ENCODE measurements around the gene PCNX3. TPM values are rescaled to one million over a fixed set of nuclear protein-coding genes. Genes with fewer than 3 reads are reported as not detected.

Gene PCNX3
- total RNA-seq (2014; rRNA removed; shearing (Covaris generic); ENCODE audit: low replicate concordance): 20.8 and 22.8 TPM in 2 replicates

DNA sequence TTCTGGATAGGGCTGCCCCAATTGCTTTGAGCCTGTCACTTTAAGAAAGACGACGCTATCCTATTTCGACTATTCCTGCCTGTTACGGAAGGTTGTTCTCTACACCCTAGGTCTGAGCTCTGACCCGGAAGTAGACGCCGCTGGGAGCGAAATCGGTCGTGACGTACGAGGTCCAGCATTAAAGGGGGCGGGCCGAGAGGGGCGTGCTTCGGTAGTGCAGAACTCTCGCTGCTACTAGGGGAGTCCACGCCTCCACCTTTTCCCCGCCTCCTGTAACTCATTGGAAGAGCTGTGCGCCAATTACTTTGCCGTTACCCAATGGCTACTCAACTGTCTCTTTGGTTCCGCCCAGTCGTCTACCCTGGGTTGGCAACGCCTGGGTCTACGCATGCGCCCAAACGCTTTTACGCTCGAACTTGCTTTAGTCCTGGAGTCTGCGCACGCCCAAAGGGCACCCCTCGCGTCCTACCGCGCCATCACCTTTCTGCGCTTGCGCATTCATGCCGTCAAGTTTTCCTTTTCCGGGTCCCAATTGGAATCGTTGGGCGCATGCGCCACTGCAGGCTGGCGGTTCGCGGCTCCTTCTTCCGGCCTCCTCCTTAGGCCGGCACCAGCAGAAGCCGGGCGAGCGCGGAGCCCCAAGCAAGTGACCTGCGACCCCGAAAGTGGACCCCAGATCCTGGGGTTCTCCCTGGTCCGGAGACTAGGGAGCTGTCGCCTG is at the start of gene PCNX3:
PCNX3 (plus strand) TSS at position 548 of the 721 bp plus-strand sequence. CDS start 536 bp downstream, outside the sequence.
- in situ Hi-C loops (cut with HindIII; ENCODE audit: low pct_unique_long_range_greater_than_20kb, low sequenced_read_pairs): no loop called here
- DNase-seq (ENCODE audit: low read depth): peak; percentile 100

DNA sequence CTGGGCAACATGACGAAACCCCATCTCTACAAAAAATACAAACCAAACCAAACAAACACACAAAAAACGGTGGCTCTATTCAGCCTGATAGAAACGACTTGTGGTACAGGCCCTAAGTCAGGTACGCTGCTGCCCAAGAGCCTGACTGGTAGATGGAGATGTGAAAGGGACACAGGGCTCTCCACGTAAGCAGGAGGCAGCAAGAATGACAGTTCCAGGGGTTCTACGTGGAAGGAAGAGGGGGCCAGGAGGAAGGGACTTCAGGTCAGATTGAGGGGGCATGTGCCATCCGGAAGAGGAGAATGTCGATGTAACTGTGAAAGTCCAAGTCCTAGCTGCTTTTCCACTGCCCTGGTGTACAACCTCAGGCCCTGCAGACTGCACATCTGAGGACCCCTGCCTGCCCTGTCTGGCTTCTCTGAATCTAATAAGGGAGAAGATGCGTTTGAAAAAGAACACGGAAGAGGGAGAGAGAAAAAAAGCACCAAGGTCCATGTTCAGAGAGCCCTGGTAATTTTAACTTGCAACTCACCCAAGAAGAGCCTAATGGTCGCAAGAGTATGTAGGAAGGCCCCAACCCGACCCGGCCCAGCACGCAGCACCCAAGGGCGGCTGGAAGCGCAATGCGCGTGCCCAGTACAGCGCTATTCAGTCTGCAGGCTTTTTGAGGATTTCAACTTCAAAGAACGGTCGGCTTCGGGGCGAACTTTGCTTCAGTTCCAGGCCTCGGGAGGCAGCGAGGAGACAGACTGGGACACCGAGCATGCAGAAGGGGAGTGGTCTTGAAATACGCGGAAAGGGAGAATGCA is 46.2 kb upstream of the PCNX3 start:
- DNase-seq (ENCODE audit: low read depth): no peak
- in situ Hi-C loops (cut with HindIII; ENCODE audit: low pct_unique_long_range_greater_than_20kb, low sequenced_read_pairs): no loop called here

DNA sequence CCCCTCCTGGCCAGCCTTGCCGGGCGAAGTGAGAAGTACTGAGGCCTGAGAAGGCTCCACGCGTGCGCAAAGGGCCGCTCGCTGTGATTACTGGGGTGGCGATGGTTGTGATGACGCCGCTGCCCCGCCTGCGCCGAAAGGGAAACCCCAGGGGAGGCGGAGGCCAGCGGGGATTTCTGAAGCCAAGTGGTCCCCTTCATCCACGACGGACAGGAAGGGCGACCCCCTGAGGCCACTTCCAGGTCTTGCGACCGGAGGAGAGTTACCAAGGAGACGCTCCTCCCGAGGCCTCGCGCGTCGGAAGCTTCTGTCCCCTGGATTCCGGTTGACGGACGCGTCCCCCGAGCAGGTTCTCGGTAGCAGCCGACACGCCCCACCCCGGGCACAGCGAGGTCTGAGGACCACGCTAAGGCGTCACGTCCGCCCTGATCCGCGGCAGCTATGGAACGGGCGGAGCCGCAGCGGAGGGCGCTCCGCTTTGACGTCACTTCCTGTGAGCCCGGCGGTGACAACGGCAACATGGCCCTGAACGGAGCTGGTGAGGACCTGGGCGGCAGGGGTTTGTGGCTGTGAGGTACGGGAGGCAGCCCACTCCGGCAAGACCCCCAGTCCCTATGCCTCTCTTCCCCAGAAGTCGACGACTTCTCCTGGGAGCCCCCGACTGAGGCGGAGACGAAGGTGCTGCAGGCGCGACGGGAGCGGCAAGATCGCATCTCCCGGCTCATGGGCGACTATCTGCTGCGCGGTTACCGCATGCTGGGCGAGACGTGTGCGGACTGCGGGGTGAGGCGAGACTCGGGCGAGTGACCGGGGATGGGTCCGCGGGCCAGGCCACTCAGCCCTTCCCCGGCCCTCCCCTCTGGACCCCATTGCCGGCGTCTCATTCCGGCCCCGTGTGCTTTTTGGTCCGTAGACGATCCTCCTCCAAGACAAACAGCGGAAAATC is 45.3 kb upstream of the PCNX3 start, which contains the start of gene ZNRD2:
ZNRD2 (plus strand) TSS at position 505 of the 946 bp plus-strand sequence; CDS start at position 520, 15 bp downstream.
- DNase-seq (ENCODE audit: low read depth): peak; percentile 99
- in situ Hi-C loops (cut with HindIII; ENCODE audit: low pct_unique_long_range_greater_than_20kb, low sequenced_read_pairs): no loop called here

DNA sequence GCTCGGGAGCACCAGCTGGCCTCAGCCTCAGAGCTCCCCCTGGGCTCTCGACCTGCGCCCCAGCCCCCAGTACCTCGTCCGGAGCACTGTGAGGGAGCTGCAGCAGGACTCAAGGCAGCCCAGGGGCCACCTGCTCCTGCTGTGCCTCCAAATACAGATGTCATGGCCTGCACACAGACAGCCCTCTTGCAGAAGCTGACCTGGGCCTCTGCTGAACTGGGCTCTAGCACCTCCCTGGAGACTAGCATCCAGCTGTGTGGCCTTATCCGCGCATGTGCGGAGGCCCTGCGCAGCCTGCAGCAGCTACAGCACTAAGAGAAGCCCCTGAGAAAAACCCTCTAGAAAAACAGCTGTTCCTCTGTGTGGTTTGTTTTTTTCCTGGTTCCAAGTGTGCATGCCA is 44.2 kb upstream of the PCNX3 start:
- in situ Hi-C loops (cut with HindIII; ENCODE audit: low pct_unique_long_range_greater_than_20kb, low sequenced_read_pairs): no loop called here

DNA sequence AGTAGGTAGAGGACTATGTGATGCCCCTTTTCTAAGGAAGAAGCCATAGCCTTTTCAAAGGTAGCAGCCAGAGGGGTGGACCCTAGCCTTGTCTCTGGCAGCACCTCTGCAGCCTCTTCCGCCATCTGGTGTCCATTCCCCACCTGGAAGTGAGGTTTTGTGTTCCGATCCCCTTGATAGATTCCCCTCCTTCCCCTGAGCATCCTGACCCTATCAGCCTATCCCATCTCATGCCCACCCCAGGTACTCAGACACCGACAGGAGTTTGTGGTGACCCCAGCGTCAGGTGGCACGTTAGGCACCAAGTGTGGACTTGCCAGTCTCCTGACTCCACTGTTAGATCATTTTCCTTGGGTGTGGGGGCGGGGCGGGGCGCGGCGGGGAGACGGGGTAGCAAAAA is 43.6 kb upstream of the PCNX3 start:
- DNase-seq (ENCODE audit: low read depth): peak; percentile 69
- in situ Hi-C loops (cut with HindIII; ENCODE audit: low pct_unique_long_range_greater_than_20kb, low sequenced_read_pairs): no loop called here

More for the DNA sequence above, 44.2 kb upstream of the PCNX3 start:
- no peak for DNase-seq (ENCODE audit: low read depth)

DNA sequence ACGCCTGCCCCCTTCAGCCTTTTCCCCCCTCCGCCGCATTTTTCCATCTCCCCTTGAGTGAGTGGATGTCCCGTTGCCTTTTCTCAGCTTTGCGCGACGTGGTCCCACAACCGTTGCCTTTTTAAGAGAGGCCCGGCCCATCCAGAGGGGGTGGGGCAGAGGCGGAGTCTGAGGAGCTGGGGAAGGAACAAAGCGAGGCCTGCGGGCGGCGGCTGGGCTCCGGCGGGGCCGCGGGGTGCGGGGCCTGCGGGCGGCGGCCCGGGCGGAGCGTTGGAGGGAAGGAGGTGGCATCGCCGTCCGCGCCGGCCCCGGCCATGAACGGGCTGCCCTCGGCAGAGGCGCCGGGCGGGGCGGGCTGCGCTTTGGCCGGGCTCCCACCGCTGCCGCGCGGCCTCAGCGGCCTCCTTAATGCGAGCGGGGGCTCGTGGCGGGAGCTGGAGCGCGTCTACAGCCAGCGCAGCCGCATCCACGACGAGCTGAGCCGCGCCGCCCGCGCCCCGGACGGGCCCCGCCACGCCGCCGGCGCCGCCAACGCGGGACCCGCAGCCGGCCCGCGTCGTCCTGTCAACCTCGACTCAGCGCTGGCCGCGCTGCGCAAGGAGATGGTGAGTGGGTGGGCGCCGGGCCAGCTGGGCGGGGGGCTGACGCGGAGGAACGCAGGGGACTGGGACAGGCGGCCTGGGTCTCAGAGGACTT is 43.1 kb upstream of the PCNX3 start, which contains the start of gene FAM89B:
FAM89B (plus strand) TSS at position 183 of the 696 bp plus-strand sequence; CDS start at position 315, 132 bp downstream.
- in situ Hi-C loops (cut with HindIII; ENCODE audit: low pct_unique_long_range_greater_than_20kb, low sequenced_read_pairs): no loop called here
- DNase-seq (ENCODE audit: low read depth): peak; percentile 77

DNA sequence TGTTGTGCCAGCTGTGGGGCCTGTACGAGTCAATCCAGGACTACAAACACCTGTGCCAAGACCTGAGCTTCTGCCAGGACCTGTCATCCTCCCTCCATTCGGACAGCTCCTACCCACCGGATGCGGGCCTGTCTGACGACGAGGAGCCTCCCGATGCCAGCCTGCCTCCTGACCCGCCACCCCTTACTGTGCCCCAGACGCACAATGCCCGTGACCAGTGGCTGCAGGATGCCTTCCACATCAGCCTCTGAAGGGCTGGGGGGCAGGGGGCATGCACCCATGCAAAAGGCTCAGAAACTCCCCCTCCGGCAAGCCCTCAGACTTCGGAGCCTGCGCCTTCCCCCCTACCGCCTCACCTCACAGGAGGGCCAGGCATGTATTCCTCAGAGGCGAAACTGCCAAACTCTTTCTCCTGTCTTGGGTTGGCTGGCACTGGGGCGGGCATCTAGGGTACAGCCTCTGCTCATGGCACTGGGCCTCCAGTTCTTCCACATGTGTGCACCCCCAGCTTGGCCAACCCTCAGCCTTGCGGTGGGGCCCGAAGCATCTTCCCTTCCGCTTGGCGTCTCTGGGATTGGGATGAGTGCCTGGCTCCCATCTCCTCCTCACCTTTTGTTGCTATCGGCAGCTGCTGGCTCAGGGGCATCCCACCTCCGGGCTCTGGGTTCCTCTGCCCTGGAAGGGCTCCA is 42.0 kb upstream of the PCNX3 start:
- in situ Hi-C loops (cut with HindIII; ENCODE audit: low pct_unique_long_range_greater_than_20kb, low sequenced_read_pairs): no loop called here
- no peak for DNase-seq (ENCODE audit: low read depth)

DNA sequence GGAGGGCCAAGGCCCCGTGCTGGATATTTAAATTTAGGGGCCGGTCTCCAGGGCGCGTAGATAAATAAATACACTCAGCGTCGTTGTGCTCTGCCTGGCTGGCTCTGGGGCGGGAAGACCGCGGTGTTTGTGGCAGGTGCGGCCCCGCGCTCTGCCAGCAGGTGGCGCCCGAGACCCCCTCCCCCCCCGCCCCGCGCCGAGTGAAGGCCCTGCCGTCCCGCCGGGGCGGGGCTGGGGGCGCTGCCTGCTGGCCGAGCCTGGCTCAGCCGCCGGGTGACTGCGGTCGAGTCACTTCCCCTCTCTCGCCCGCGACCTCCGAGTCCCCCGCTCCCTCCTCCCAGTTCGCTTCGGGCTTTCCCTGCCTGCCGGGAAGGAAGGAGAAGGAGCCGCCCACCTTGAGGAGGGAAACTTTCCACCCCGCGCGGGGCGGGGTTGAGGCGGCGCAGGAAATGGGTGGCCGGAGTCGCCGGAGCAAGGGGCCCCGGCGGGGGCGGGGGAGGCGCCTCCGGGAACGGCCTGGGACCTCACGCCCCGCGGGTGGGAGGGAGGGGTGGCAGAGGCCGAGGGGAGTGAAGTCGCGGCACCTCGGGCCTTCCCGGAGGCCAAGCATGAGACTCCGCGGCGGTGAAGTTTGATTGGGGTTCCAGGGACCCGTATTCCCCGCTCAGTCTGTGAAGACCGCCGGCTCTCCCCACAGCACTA is 41.3 kb upstream of the PCNX3 start:
- in situ Hi-C loops (cut with HindIII; ENCODE audit: low pct_unique_long_range_greater_than_20kb, low sequenced_read_pairs): no loop called here
- peak; percentile 98 for DNase-seq (ENCODE audit: low read depth)

DNA sequence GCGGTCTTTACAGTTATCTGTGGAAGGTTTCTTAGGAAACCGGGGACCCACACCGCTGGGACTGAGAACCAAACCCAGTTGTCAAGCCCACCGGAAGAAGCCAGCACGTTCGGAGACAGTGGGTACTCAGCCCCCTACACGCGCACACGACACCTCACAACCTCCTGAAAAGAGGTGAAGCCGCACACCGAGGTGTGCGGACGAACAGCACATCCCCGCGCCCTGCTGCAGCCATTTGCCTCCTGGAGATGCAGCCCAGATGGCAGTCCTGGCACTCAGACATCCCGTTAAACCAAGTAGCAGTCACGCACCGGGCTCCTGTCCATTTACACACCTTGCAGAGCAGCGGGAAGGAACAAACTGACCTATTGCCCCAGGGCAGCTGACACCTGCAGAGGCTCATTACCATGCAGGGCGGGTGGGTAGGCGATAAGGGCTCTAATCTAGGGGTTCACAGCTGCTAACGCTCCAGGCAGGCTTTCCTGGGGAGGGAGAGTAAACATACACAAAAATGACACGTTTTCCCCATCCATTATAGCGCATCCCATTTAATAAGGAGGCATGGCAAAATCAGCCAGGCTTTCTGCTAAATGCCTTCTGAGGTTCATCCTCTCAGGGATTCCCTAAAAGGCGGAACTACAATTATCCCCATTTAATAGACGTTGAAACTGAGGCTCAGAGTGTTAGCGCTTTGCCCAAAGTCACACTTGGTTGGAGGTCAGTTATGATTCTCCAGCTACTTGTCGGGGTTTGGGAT is 40.6 kb upstream of the PCNX3 start:
- DNase-seq (ENCODE audit: low read depth): no peak
- in situ Hi-C loops (cut with HindIII; ENCODE audit: low pct_unique_long_range_greater_than_20kb, low sequenced_read_pairs): no loop called here

DNA sequence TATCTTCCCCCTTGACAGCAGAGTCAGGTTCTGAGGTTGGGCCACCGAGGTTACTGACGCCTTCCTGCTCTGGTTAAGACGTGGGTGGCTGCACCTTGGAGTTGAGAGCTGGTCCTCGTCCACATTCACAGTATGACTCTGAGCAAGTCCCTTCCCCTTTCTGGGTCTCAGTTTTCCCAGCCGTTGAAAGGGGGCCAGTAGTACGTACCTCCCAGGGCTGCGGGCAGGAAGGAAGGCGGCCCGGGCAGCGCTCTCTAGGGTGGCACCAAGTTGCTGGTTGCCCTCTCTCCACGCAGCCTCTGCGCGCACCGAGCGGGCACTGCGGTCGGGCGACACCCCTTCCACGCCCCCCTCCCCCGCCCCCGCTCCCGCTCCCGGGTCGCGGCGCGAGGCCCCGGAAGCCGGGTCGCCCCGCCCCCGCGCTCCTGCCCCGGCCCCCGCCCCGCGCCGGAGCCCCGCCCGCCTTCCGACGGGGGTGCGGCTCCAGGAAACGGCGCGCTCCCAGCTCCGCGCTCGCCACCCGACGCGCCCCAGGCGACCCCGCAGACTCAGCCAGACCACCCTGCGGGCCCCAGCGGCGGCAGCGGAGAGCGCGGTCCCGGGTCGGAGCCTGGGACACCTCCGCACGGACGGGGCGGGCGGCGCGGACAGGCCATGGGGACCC is 39.9 kb upstream of the PCNX3 start, which contains the start of gene EHBP1L1:
EHBP1L1 (plus strand) TSS at position 486 of the 664 bp plus-strand sequence. CDS start 250 bp downstream, outside the sequence.
- in situ Hi-C loops (cut with HindIII; ENCODE audit: low pct_unique_long_range_greater_than_20kb, low sequenced_read_pairs): no loop called here
- peak; percentile 66 for DNase-seq (ENCODE audit: low read depth)

DNA sequence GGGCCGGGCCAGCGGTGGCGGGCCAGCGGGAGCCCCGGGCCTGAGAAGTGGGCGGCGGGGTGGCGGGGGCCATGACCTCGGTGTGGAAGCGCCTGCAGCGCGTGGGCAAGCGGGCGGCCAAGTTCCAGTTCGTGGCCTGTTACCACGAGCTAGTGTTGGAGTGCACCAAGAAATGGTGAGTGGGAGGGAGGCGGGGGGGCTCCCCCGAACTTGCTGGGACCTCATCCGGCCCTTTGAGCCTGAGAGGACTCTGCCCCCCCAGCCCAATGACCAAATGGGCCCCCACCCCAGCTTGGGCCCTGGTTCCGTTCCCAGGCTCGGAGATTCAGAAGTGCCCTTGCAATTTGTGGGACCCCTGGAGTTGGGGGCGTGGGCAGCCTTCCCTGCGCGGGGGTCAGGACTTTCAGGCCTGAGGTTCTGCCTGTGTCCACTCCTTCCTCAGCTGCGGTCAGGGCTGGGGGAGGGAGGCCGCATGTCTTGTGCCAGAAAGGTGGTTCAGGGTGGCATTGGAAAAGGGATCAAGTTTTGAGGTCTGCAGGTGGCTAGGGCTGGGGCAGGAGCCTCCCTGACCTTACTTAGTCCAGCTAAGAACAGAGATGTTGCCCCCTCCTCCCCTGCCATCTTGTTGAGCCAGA is 39.2 kb upstream of the PCNX3 start:
- DNase-seq (ENCODE audit: low read depth): no peak
- in situ Hi-C loops (cut with HindIII; ENCODE audit: low pct_unique_long_range_greater_than_20kb, low sequenced_read_pairs): no loop called here

DNA sequence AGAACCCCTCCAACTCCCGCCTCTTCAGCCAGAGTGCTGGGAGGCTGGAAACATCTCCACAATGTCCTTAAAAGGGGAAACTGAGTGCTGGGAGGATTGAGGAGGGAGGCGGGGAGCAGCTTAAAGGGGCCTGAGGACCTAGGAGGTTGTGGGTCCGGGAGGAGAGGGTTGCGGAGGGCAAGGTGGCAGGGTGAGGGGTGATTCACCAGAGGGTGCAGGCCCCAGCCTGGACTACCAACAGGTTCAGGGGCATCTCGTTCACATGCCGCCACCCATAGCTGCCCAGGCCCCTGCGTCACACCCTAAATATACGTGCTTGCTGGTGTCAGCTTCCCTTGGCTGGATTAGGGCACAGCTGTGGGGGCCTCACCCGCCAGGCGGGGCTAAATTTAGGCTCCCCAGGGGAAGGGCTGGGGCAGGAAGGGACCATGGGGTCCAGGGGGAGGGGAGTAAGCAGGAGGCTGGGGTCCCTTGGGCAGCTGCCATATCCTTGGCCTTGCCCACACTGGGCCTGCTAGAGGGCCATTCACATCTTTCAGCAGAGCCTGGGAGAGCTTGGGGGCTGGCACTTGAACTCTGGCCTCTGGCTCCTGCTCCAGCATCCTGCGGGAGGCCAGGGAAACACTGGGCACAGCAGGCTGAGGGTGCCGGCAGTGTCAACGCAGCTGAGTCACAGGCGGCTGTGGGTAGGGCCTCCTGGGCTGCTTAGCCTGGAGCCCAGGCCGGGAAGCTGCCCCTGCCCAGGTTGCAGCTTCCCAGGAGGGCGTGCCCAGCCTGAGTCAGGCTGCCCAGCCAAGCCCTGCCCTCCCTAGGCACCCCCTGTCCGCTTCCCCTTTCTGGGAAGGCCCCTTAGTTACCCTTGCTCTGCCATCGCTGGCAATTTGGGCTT is 38.5 kb upstream of the PCNX3 start:
- peak; percentile 71 for DNase-seq (ENCODE audit: low read depth)
- in situ Hi-C loops (cut with HindIII; ENCODE audit: low pct_unique_long_range_greater_than_20kb, low sequenced_read_pairs): no loop called here

DNA sequence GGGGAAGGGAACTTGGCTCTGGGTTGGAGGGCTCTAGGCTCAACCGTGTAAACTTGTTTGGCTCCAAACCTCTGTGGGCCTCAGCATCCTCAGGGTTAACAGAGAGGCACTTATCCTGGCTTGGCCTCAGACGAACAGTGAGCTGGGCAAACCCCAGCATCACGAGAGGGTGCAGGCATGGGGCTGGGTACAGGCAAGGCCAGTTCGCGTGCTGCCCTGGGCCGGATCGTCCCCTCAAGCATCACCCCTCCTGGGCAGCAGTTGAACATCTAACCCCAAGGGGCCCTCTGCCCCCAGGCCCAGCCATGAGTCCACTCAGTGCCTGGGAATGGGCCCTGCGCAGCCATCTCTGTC is 37.8 kb upstream of the PCNX3 start:
- in situ Hi-C loops (cut with HindIII; ENCODE audit: low pct_unique_long_range_greater_than_20kb, low sequenced_read_pairs): no loop called here
- no peak for DNase-seq (ENCODE audit: low read depth)

DNA sequence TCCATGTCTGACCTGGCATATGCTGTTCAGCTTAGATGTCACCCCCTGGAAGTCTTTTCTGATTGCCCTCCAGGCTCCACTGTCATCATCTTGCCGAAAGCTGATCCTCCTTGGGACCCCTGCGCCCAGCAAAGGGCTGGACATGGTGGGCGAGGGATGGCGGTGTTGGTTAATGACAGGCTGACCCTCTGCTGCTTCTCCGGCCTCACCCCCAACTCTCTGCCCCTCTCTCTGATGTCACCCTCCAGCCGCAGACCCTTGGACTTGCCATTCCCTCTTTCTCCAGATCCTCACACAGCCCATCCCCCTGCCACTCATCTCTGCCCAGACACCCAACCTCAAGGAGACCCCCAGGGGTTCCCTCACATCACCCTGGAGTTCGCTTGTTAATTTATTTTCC is 37.4 kb upstream of the PCNX3 start:
- DNase-seq (ENCODE audit: low read depth): no peak
- in situ Hi-C loops (cut with HindIII; ENCODE audit: low pct_unique_long_range_greater_than_20kb, low sequenced_read_pairs): no loop called here
